GM19193 (cell line): ENCODE data around the gene ZNF512.
A peak's percentile ranks its signal among the peaks of the same experiment; 100 is the strongest.

Experiments used
- POLR2A ChIP-seq: IDR thresholded peaks from 4 replicates; pipeline ENCODE4 v1.6.1; 2011; ENCODE audit not compliant: insufficient read depth, insufficient read length; ENCODE audit errors: extremely low read depth

ZNF512 gene

GRCh38 chr2:27582695-27583389 lies at the start of gene ZNF512:
Gene ZNF512 (plus strand): TSS chr2:27583042. CDS start chr2:27583113, 71 bp downstream.
- TF ChIP-seq POLR2A, result peak; percentile 86

GRCh38 chr2:27537287-27537686 lies 45.6 kb upstream of the ZNF512 start:
- no peak for TF ChIP-seq POLR2A

- TF ChIP-seq POLR2A, result no peak
These were observed 38.6 kb upstream of the ZNF512 start for GRCh38 chr2:27544143-27544821.

GRCh38 chr2:27545348-27546141 lies 37.3 kb upstream of the ZNF512 start:
- TF ChIP-seq POLR2A, result no peak

- TF ChIP-seq POLR2A, result no peak
These were observed 33.5 kb upstream of the ZNF512 start for GRCh38 chr2:27549303-27549702.

- no peak for TF ChIP-seq POLR2A
These were observed 31.3 kb upstream of the ZNF512 start for GRCh38 chr2:27551514-27551913.

GRCh38 chr2:27552941-27553340 lies 29.9 kb upstream of the ZNF512 start:
- no peak for TF ChIP-seq POLR2A

GRCh38 chr2:27559228-27559627 lies 23.6 kb upstream of the ZNF512 start:
- TF ChIP-seq POLR2A, result no peak

GRCh38 chr2:27561060-27561459 lies 21.8 kb upstream of the ZNF512 start:
- no peak for TF ChIP-seq POLR2A

- TF ChIP-seq POLR2A, result no peak
These were observed 16.2 kb upstream of the ZNF512 start for GRCh38 chr2:27566628-27567027.

GRCh38 chr2:27569398-27569797 lies 13.4 kb upstream of the ZNF512 start:
- no peak for TF ChIP-seq POLR2A

GRCh38 chr2:27571197-27571596 lies 11.6 kb upstream of the ZNF512 start:
- TF ChIP-seq POLR2A, result no peak

- TF ChIP-seq POLR2A, result no peak
These were observed 11.2 kb upstream of the ZNF512 start for GRCh38 chr2:27571681-27572080.

GRCh38 chr2:27572439-27572838 lies 10.4 kb upstream of the ZNF512 start:
- TF ChIP-seq POLR2A, result no peak

- no peak for TF ChIP-seq POLR2A
These were observed 9.8 kb upstream of the ZNF512 start for GRCh38 chr2:27572998-27573429.
